IPS-20b (cell line): ENCODE measurements around the gene LILRA6.
"Not testable (repeated sequence)": the region's sequence is repeated elsewhere in the genome, so short reads cannot be mapped to it uniquely, and the experiment has no call there.

Source experiments
- H3K27ac ChIP-seq: one replicate; pipeline ENCODE4 v1.5.1; 2013; ENCODE audit warnings: low read length
- H3K27me3 ChIP-seq: 2 replicates; pipeline ENCODE4 v1.6.1; 2013; ENCODE audit warnings: mild to moderate bottlenecking, low read length, inconsistent platforms; ENCODE audit not compliant: insufficient read depth
- H3K36me3 ChIP-seq: 2 replicates; pipeline ENCODE4 v1.6.1; 2013; ENCODE audit warnings: low read depth, mild to moderate bottlenecking, inconsistent platforms, low read length, moderate library complexity; ENCODE audit not compliant: insufficient read depth
- H3K4me1 ChIP-seq: 2 replicates; pipeline ENCODE4 v1.6.1; 2013; ENCODE audit warnings: mild to moderate bottlenecking, control low read depth, inconsistent platforms, low read length, moderate library complexity; ENCODE audit not compliant: insufficient read depth
- H3K4me3 ChIP-seq: 2 replicates; pipeline ENCODE4 v1.5.1; 2013; ENCODE audit warnings: mild to moderate bottlenecking, low read length, inconsistent platforms
- H3K9ac ChIP-seq: 2 replicates; pipeline ENCODE4 v1.6.1; 2013; ENCODE audit warnings: low read depth, mild to moderate bottlenecking, inconsistent platforms, low read length, moderate library complexity
- H3K9me3 ChIP-seq: 2 replicates; pipeline ENCODE4 v1.6.1; 2013; ENCODE audit warnings: mild to moderate bottlenecking, low read depth, low read length, inconsistent platforms; ENCODE audit not compliant: insufficient read depth

The LILRA6 gene

GRCh38 chr19:54223277-54223936, 19.2 kb downstream of the LILRA6 start:
- H3K27ac ChIP-seq, H3K27me3 ChIP-seq, H3K9ac ChIP-seq, H3K4me1 ChIP-seq, H3K9me3 ChIP-seq, H3K36me3 ChIP-seq, H3K4me3 ChIP-seq: not testable (repeated sequence)

- H3K4me3 ChIP-seq, H3K9ac ChIP-seq, H3K27ac ChIP-seq, H3K9me3 ChIP-seq, H3K27me3 ChIP-seq, H3K36me3 ChIP-seq, H3K4me1 ChIP-seq: not testable (repeated sequence)
Observed at GRCh38 chr19:54222474-54223276, 19.9 kb downstream of the LILRA6 start, which contains the start of gene LILRB3. Gene LILRB3, minus strand, starts transcription at chr19:54223007. Its CDS starts 31 bp downstream, at chr19:54222976.

GRCh38 chr19:54221947-54222346, 20.6 kb downstream of the LILRA6 start:
- not testable (repeated sequence) for H3K27ac ChIP-seq, H3K36me3 ChIP-seq, H3K9me3 ChIP-seq, H3K4me3 ChIP-seq, H3K9ac ChIP-seq, H3K4me1 ChIP-seq, H3K27me3 ChIP-seq

GRCh38 chr19:54219702-54220101, 22.9 kb downstream of the LILRA6 start:
- H3K27ac ChIP-seq, H3K36me3 ChIP-seq, H3K27me3 ChIP-seq, H3K4me1 ChIP-seq, H3K9me3 ChIP-seq, H3K9ac ChIP-seq, H3K4me3 ChIP-seq: not testable (repeated sequence)

- Histone ChIP-seq H3K27ac (no peak overlapping the region), H3K27me3 (no peaks in the 10 kb centered on the region), H3K9ac (no peak overlapping the region), H3K9me3 (no peaks in the 10 kb centered on the region), H3K4me3 (no peak overlapping the region), H3K36me3 (peaks cover 5% of the 10 kb centered on the region; the same call in 1 of the 2 replicates), H3K4me1 (no peaks in the 10 kb centered on the region)
Observed at GRCh38 chr19:54218960-54219661, 23.5 kb downstream of the LILRA6 start.

GRCh38 chr19:54218259-54218658, 24.3 kb downstream of the LILRA6 start:
- no peaks in the 10 kb centered on the region for H3K27me3 ChIP-seq
- H3K27ac ChIP-seq = no peak overlapping the region
- no peak overlapping the region for H3K4me3 ChIP-seq
- H3K4me1 ChIP-seq = no peaks in the 10 kb centered on the region
- peaks cover 5% of the 10 kb centered on the region; the same call in 1 of the 2 replicates for H3K36me3 ChIP-seq
- no peaks in the 10 kb centered on the region for H3K9me3 ChIP-seq
- H3K9ac ChIP-seq = no peak overlapping the region

GRCh38 chr19:54217517-54218247, 24.9 kb downstream of the LILRA6 start:
- not testable (repeated sequence) for H3K27ac ChIP-seq, H3K27me3 ChIP-seq, H3K9me3 ChIP-seq, H3K9ac ChIP-seq, H3K36me3 ChIP-seq, H3K4me1 ChIP-seq, H3K4me3 ChIP-seq

- Histone ChIP-seq H3K27ac (no peak overlapping the region), H3K4me1 (no peaks in the 10 kb centered on the region), H3K9ac (no peak overlapping the region), H3K36me3 (peaks cover 5% of the 10 kb centered on the region; the same call in 1 of the 2 replicates), H3K27me3 (no peaks in the 10 kb centered on the region), H3K4me3 (no peak overlapping the region), H3K9me3 (no peaks in the 10 kb centered on the region)
Observed at GRCh38 chr19:54216869-54217268, 25.7 kb downstream of the LILRA6 start.

GRCh38 chr19:54214734-54215133, 27.9 kb downstream of the LILRA6 start:
- H3K9me3 ChIP-seq, H3K36me3 ChIP-seq, H3K4me3 ChIP-seq, H3K27ac ChIP-seq, H3K27me3 ChIP-seq, H3K9ac ChIP-seq, H3K4me1 ChIP-seq: not testable (repeated sequence)

- H3K4me1 ChIP-seq, H3K9ac ChIP-seq: not testable (repeated sequence)
Observed at GRCh38 chr19:54214217-54214616, 28.4 kb downstream of the LILRA6 start.

GRCh38 chr19:54211235-54211634, 31.4 kb downstream of the LILRA6 start:
- Histone ChIP-seq H3K9ac (no peak overlapping the region), H3K36me3 (peaks cover 28% of the 10 kb centered on the region), H3K27me3 (no peaks in the 10 kb centered on the region), H3K4me3 (no peak overlapping the region), H3K27ac (no peak overlapping the region), H3K9me3 (no peaks in the 10 kb centered on the region), H3K4me1 (no peaks in the 10 kb centered on the region)

More at GRCh38 chr19:54214217-54214616, 28.4 kb downstream of the LILRA6 start:
- not testable (repeated sequence) for H3K27ac ChIP-seq, H3K36me3 ChIP-seq, H3K9me3 ChIP-seq, H3K27me3 ChIP-seq, H3K4me3 ChIP-seq
